IMR-90 (cell line): ENCODE data around the gene CCHCR1.

ENCODE experiments used
- CEBPB ChIP-seq: IDR thresholded peaks from 2 replicates; pipeline ENCODE4 v1.6.1; 2012; ENCODE audit warnings: low read depth, low read length, improper control_type of control experiment
- ELK1 ChIP-seq: fragments of 150-350 bp; IDR thresholded peaks from 2 replicates; pipeline ENCODE4 v1.6.1; 2016; ENCODE audit warnings: low read depth, mild to moderate bottlenecking, low read length, moderate library complexity, borderline replicate concordance
- MAFK ChIP-seq: IDR thresholded peaks from 2 replicates; pipeline ENCODE4 v1.6.1; 2012; ENCODE audit warnings: low read depth, low read length, improper control_type of control experiment
- MAZ ChIP-seq: IDR thresholded peaks from 2 replicates; pipeline ENCODE4 v1.6.1; 2012; ENCODE audit warnings: low read depth, mild to moderate bottlenecking, low read length, improper control_type of control experiment, moderate library complexity, borderline replicate concordance
- MXI1 ChIP-seq: IDR thresholded peaks from 2 replicates; pipeline ENCODE4 v1.6.1; 2012; ENCODE audit warnings: low read depth, mild to moderate bottlenecking, low read length, moderate library complexity, borderline replicate concordance
- POLR2A ChIP-seq: IDR thresholded peaks from 2 replicates; pipeline ENCODE4 v1.6.1; 2012; ENCODE audit warnings: mild to moderate bottlenecking, low read depth, low read length
- RAD21 ChIP-seq: IDR thresholded peaks from 2 replicates; pipeline ENCODE4 v1.6.1; 2012; ENCODE audit warnings: low read length, improper control_type of control experiment
- RCOR1 ChIP-seq: IDR thresholded peaks from 2 replicates; pipeline ENCODE4 v1.6.1; 2012; ENCODE audit warnings: mild to moderate bottlenecking, low read length, improper control_type of control experiment; ENCODE audit not compliant: insufficient replicate concordance
- RFX5 ChIP-seq: IDR thresholded peaks from 2 replicates; pipeline ENCODE4 v1.8.0; 2012; ENCODE audit warnings: low read depth, mild to moderate bottlenecking, low read length, moderate library complexity
- SMC3 ChIP-seq: fragments of 150-350 bp; IDR thresholded peaks from 2 replicates; pipeline ENCODE4 v1.6.1; 2016; ENCODE audit warnings: low read depth, mild to moderate bottlenecking, antibody characterized with exemption, low read length, moderate library complexity
- USF2 ChIP-seq: fragments of 150-350 bp; IDR thresholded peaks from 2 replicates; pipeline ENCODE4 v1.6.1; 2017; ENCODE audit warnings: mild to moderate bottlenecking, antibody characterized with exemption, low read length, low read depth
- TF ChIP-seq, protein P1 (sequence below): conservative IDR thresholded peaks from 2 replicates; pipeline ENCODE4 v1.5.1; 2012; ENCODE audit warnings: mild to moderate bottlenecking, low read depth, low read length, improper control_type of control experiment

- TF ChIP-seq, protein P1, sequence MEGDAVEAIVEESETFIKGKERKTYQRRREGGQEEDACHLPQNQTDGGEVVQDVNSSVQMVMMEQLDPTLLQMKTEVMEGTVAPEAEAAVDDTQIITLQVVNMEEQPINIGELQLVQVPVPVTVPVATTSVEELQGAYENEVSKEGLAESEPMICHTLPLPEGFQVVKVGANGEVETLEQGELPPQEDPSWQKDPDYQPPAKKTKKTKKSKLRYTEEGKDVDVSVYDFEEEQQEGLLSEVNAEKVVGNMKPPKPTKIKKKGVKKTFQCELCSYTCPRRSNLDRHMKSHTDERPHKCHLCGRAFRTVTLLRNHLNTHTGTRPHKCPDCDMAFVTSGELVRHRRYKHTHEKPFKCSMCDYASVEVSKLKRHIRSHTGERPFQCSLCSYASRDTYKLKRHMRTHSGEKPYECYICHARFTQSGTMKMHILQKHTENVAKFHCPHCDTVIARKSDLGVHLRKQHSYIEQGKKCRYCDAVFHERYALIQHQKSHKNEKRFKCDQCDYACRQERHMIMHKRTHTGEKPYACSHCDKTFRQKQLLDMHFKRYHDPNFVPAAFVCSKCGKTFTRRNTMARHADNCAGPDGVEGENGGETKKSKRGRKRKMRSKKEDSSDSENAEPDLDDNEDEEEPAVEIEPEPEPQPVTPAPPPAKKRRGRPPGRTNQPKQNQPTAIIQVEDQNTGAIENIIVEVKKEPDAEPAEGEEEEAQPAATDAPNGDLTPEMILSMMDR = no peak
- peak; percentile 59; the same call in 1 of the 2 replicates for TF ChIP-seq POLR2A
- TF ChIP-seq RCOR1 = no peak
- no peak for TF ChIP-seq CEBPB
- no peak for TF ChIP-seq RFX5
- no peak for TF ChIP-seq RAD21
- TF ChIP-seq ELK1 = no peak
- no peak for TF ChIP-seq SMC3
- TF ChIP-seq MAZ = peak; percentile 15; the same call in 1 of the 2 replicates
- TF ChIP-seq MXI1 = no peak
- TF ChIP-seq USF2 = no peak
- TF ChIP-seq MAFK = no peak
These were observed 40.1 kb upstream of the CCHCR1 start for GRCh38 chr6:31197559-31198305.
